Heart left ventricle (tissue), 16 donors: ENCODE data around the gene NSFL1C. TPM values are rescaled to one million over a fixed set of nuclear protein-coding genes. Genes with fewer than 3 reads are reported as not detected.

Experiments
- ATAC-seq, 4 donors: fragments of 200-7000 bp; cut with Tn5 transposase; one replicate each; pipeline ENCODE4 v1.9.1; 2020 to 2022; ENCODE audit warnings: moderate library complexity in 4 of 4, mild to moderate bottlenecking in 3 of 4, moderate number of reproducible peaks in 1 of 4
- DNase-seq, 5 donors: peaks; one replicate each; pipeline ENCODE4 v3.0.0-alpha.2; 2020
- H3K27ac ChIP-seq, 12 donors: fragments of 200-600 bp; sonication (generic) in 4 of 12; one replicate each; pipeline versions ENCODE4 v1.5.0 to v1.8.0; 2016 to 2022; ENCODE audit warnings: mild to moderate bottlenecking in 2 of 12
- H3K27me3 ChIP-seq, 9 donors: fragments of 200-600 bp; sonication (generic) in 2 of 9; one replicate each; pipeline versions ENCODE4 v1.5.1 to v1.8.0; 2016 to 2022; ENCODE audit warnings: mild to moderate bottlenecking in 3 of 9
- H3K36me3 ChIP-seq, 9 donors: fragments of 200-600 bp; sonication (generic) in 2 of 9; one replicate each; pipeline versions ENCODE4 v1.5.0 to v1.8.0; 2018 to 2022; ENCODE audit warnings: mild to moderate bottlenecking in 2 of 9
- H3K4me1 ChIP-seq, 12 donors: fragments of 200-600 bp; sonication (generic) in 4 of 12; one replicate each; pipeline versions ENCODE4 v1.5.0 to v1.8.0; 2016 to 2022; ENCODE audit warnings: mild to moderate bottlenecking in 3 of 12
- H3K4me3 ChIP-seq, 12 donors: fragments of 200-600 bp; sonication (generic) in 4 of 12; one replicate each; pipeline versions ENCODE4 v1.5.0 to v1.8.0; 2017 to 2022; ENCODE audit warnings: mild to moderate bottlenecking in 9 of 12, moderate library complexity in 4 of 12
- H3K9me3 ChIP-seq, 12 donors: fragments of 200-600 bp; sonication (generic) in 4 of 12; one replicate each; pipeline versions ENCODE4 v1.5.0 to v1.8.0; 2016 to 2022; ENCODE audit warnings: mild to moderate bottlenecking in 1 of 12
- CTCF ChIP-seq, 12 donors: fragments of 200-600 bp; sonication (generic) in 4 of 12; IDR thresholded peaks; one replicate each; pipeline versions ENCODE4 v1.5.0 to v1.8.0; 2018 to 2022; ENCODE audit warnings: antibody characterized with exemption in 12 of 12, mild to moderate bottlenecking in 5 of 12
- POLR2A ChIP-seq, 2 donors: fragments of 450-650 bp; IDR thresholded peaks; one replicate each; pipeline ENCODE4 v1.6.1; 2017; ENCODE audit warnings: antibody characterized with exemption in 2 of 2, mild to moderate bottlenecking in 2 of 2, moderate library complexity in 2 of 2
- WGBS, 4 donors: extraction: QIAGEN DNeasy Blood & Tissue Kit in 2 of 4; methylation state at CpG; one replicate each; pipeline versions ENCODE4 v1.1.5 to v1.1.7; 2013 to 2018; 5-methylcytosine and 5-hydroxymethylcytosine counted together
- intact Hi-C, 10 donors: fragments of 100-400 bp; cut with DNase I; formaldehyde crosslinking; loops; one replicate each; pipeline versions ENCODE4 v1.11.1 to v1.14.2; 2022
- polyA plus RNA-seq, 2 donors: library from polyadenylated mRNA; stranded (reverse); fragments of 200-250 nt; gene quantifications; one replicate each; pipeline ENCODE4 v1.2.3, GENCODE V29; 2013
- total RNA-seq, 9 donors: library from RNA; depleted of rRNA in 2 of 9; stranded (reverse); fragments of >200 nt in 2 of 9; fragmentation: NEBNext Ultra II Directional in 3 of 9; extraction: Animal tissue kit (Norgen Biotek cat#: 25700) in 3 of 9; gene quantifications; one replicate each; pipeline versions ENCODE4 v1.1.0 to v1.2.4, GENCODE V29; 2016 to 2023
- donor health status: ischemic (EF 13 %, LVEDD 7.1; RV severe dilation, severe dysfunction).
- donor health status: healthy with polysubstance abuse.
- donor health status: DM: no; HTN: yes; CAD: no.
- donor health status: DM: no; HTN: no; CAD: no.
- donor health status: ischemic (EF 25% LVEDD 6.9; RV normal size, moderate dysfunction).
- donor health status: ischemic (EF 25% LVEDD 5.7; RV mildly dilated, moderate dysfunction).
- donor health status: healthy.
- donor health status: DM: yes; HTN: yes; CAD: no.
- donor health status: ischemic (EF 35%, LVEDD 5.7; RV mildly dilated, moderate dysfunction).
- donor health status: nonischemic (EF 11% LVEDD 7.7; RV severe dilation, severe dysfunction).
- donor health status: DM: yes; HTN: yes; CAD: no.
- donor health status: PGD.
- donor health status: ischemic (EF 29% LVEDD 5.4; RV normal size, mild dysfunction).
- donor health status: nonischemic (EF 23%, LVEDD 6.1; RV moderate dilation, normal function).

The NSFL1C gene
- total and polyA plus RNA-seq, 11 donors, result 27.9 to 66.6 (median 55.8) TPM

DNA sequence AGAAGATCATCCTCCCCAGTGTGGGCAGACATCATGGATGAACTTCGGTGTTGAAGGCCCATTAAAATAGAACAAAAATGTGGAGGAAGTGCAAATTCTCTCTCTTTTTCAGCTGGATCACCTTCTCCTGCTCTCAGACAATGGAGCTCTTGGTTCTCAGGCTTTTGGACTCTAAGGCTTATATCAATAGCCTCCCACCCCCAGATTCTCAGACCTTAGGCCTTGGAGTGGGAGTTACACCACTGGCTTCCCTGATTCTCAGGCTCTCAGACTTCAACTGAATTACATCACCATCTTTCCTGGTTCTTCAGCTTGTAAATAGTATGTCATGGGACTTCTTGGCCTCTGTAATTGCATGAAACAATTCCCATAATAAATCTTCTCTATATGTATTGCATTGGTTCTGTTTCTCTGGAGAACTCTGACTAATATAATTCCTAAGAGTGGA lies 36.6 kb downstream of the NSFL1C start:
- DNase-seq (no peak), ATAC-seq (no peak)
- intact Hi-C loops, result no loop called here
- H3K27ac ChIP-seq, result no peak overlapping the region
- peaks cover 0 to 12% (median 0%) of the 10 kb centered on the region in 12 donors for H3K4me1 ChIP-seq
- 66 to 79% (median 77%) methylated on average over 1 of the region's 1 CpG for WGBS, 4 donors
- TF ChIP-seq CTCF (IDR thresholded peaks at IDR 0.05) (no peak), POLR2A (IDR thresholded peaks at IDR 0.05) (no peak)
- no peak overlapping the region for H3K4me3 ChIP-seq
- no peaks in the 10 kb centered on the region for H3K9me3 ChIP-seq
- H3K36me3 ChIP-seq, result peaks cover 0 to 3% (median 0%) of the 10 kb centered on the region in 9 donors
- peaks cover 0 to 7% (median 0%) of the 10 kb centered on the region in 9 donors for H3K27me3 ChIP-seq

DNA sequence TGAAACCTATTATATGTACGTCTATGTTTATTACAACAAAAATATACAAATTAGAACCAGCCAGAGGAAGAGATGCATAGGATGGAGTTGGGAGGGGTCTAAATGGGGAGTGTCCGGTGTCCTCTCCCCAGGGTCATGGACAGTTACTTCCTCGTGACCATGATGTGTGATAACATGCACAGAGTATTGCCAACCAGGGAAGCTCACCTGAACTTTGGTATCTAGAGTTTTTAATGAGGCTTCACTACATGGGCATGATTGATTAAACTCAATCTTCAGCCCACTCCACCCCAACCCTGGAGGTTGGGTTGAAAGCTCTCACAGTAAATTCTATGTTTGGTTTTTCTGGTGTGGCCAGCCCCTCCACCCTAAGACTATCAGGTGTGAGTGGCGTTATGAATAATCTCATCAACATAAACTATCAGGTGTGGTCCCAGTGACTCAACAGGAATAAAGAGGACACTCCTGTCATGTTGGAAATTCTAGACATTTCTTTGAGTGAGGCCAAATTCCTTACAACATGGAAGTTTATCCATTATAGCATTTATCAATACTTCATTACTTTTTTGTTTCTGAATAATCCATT lies 37.4 kb downstream of the NSFL1C start:
- no peak for DNase-seq
- Histone ChIP-seq H3K27me3 (peaks cover 0 to 8% (median 0%) of the 10 kb centered on the region in 9 donors), H3K4me1 (peaks cover 0 to 4% (median 0%) of the 10 kb centered on the region in 12 donors), H3K27ac (no peak overlapping the region), H3K4me3 (no peak overlapping the region), H3K36me3 (no peaks in the 10 kb centered on the region), H3K9me3 (no peaks in the 10 kb centered on the region)
- TF ChIP-seq POLR2A (IDR thresholded peaks at IDR 0.05) (no peak), CTCF (IDR thresholded peaks at IDR 0.05) (no peak)
- 85 to 89% (median 87%) methylated on average over 4 of the region's 4 CpGs for WGBS, 4 donors
- no peak for ATAC-seq
- intact Hi-C loops, result no loop called here

DNA sequence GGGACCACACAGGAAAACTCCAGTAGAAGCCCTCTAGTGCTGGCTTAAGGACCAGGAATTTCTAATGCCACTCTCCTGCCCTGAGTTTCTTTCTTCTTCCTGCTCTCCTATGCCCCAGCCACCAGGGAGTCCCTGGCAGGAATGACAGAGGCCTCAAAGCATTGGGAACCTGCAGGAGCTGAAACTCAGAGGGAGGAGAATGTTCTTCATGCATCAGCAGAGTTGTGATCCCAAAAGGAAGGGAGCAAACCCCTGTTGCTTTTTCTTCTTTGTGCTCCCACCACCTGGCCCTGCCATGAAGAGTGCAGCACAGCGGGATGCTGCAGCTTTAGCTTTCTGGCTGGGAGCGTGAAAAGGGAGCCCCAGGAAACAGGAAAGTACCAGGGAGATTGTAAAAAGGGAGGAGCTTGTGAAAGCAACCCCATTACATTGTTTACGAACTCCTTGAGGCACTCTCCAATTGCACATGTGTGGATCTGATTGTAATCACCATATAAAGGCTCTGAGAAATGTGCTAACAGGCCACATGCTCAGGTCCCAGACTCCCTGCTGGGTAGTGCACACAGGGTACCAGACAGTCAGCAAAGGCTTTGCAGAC lies 39.1 kb downstream of the NSFL1C start:
- H3K4me3 ChIP-seq, result no peak overlapping the region
- TF ChIP-seq CTCF (IDR thresholded peaks at IDR 0.05) (no peak), POLR2A (IDR thresholded peaks at IDR 0.05) (no peak)
- H3K9me3 ChIP-seq, result no peaks in the 10 kb centered on the region
- 31 to 50% (median 34%) methylated on average over 3 of the region's 3 CpGs for WGBS, 4 donors
- no peaks in the 10 kb centered on the region for H3K36me3 ChIP-seq
- no peak overlapping the region for H3K27ac ChIP-seq
- H3K27me3 ChIP-seq, result peaks cover 0 to 22% (median 0%) of the 10 kb centered on the region in 9 donors
- DNase-seq (no peak), ATAC-seq (no peak)
- intact Hi-C loops, result no loop called here
- no peaks in the 10 kb centered on the region for H3K4me1 ChIP-seq

DNA sequence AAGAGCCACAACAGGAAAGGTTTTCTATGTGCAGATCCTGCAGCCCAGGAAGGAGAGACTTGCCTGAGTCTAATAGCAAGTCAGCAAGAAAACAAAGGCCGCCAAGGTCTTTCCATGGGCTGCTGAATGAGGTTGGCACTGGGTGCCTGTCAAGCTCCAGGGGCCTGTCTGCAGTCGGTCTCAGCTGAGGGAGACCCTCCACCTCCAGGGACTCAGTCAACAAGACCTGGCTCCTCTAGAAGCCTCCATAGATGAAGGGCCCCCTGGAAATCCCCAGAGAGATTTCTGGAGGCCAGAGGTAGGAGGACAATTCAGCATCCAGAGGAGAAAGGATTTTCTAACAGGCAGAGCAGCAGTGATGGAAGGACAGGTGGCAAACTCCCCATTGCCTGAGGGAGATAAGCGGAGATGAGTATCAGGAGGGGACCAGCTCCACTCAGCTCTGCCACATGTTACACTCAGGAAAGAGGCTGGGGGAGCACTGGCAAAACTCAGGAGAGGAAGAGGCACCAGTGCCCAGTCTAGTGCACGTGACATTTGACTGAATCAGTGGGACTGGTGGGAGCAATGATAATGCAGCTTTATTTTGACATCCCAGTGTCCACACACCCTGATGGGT lies 40.3 kb downstream of the NSFL1C start:
- WGBS, 4 donors, result 60 to 67% (median 61%) methylated on average over 3 to 4 of the region's 4 CpGs
- intact Hi-C loops, result no loop called here
- Histone ChIP-seq H3K36me3 (no peaks in the 10 kb centered on the region), H3K4me1 (no peaks in the 10 kb centered on the region), H3K4me3 (no peak overlapping the region), H3K27me3 (peaks cover 0 to 24% (median 0%) of the 10 kb centered on the region in 9 donors), H3K27ac (no peak overlapping the region), H3K9me3 (peaks cover 0 to 2% (median 0%) of the 10 kb centered on the region in 12 donors)
- TF ChIP-seq POLR2A (IDR thresholded peaks at IDR 0.05) (no peak), CTCF (IDR thresholded peaks at IDR 0.05) (no peak)
- ATAC-seq, result no peak
- DNase-seq, result no peak
